OCI-LY1 (cell line): ENCODE data around the gene SLC1A2.

ENCODE experiments used
- H2AFZ ChIP-seq: fragments of 200-600 bp; sonication (generic), shearing (Covaris generic); 2 replicates; pipeline ENCODE4 v1.6.0; 2014; ENCODE audit warnings: antibody characterized with exemption, mild to moderate bottlenecking, low read length
- H3F3A ChIP-seq: fragments of 200-600 bp; sonication (generic), shearing (Covaris generic); 2 replicates; pipeline ENCODE4 v1.6.0; 2014; ENCODE audit warnings: mild to moderate bottlenecking, antibody characterized with exemption, low read length, moderate library complexity; ENCODE audit not compliant: insufficient read depth
- H3K27ac ChIP-seq: fragments of 200-600 bp; sonication (generic); 2 replicates; pipeline ENCODE4 v1.5.1; 2014; ENCODE audit warnings: low read length, mixed run types, mild to moderate bottlenecking, low read depth; ENCODE audit not compliant: poor library complexity, severe bottlenecking
- H3K27me3 ChIP-seq: fragments of 200-600 bp; sonication (generic); 2 replicates; pipeline ENCODE4 v1.6.0; 2014; ENCODE audit warnings: antibody characterized with exemption, mild to moderate bottlenecking, low read length, moderate library complexity; ENCODE audit not compliant: insufficient read depth
- H3K36me3 ChIP-seq: fragments of 200-600 bp; sonication (generic); 2 replicates; pipeline ENCODE4 v1.6.1; 2014; ENCODE audit warnings: mild to moderate bottlenecking, antibody characterized with exemption, low read length, moderate library complexity, mixed read lengths; ENCODE audit not compliant: insufficient read depth
- H3K4me1 ChIP-seq: fragments of 200-600 bp; sonication (generic); 2 replicates; pipeline ENCODE4 v1.5.1; 2014; ENCODE audit warnings: mild to moderate bottlenecking, low read length, moderate library complexity; ENCODE audit not compliant: insufficient read depth, severe bottlenecking
- H3K4me2 ChIP-seq: fragments of 200-600 bp; sonication (generic), shearing (Covaris generic); 2 replicates; pipeline ENCODE4 v1.6.1; 2014; ENCODE audit warnings: low read length
- H3K4me3 ChIP-seq: fragments of 200-600 bp; sonication (generic); 2 replicates; pipeline ENCODE4 v1.5.1; 2014; ENCODE audit warnings: low read length, low read depth, mild to moderate bottlenecking, mixed read lengths; ENCODE audit not compliant: poor library complexity, severe bottlenecking
- H3K79me2 ChIP-seq: fragments of 200-600 bp; shearing (Covaris generic); 2 replicates; pipeline ENCODE4 v1.6.1; 2016; ENCODE audit warnings: mixed run types, low read length, mixed read lengths; ENCODE audit not compliant: insufficient read depth
- H3K9ac ChIP-seq: fragments of 200-600 bp; sonication (generic), shearing (Covaris generic); 2 replicates; pipeline ENCODE4 v1.6.1; 2014; ENCODE audit warnings: mild to moderate bottlenecking, low read length, mixed read lengths
- H3K9me2 ChIP-seq: fragments of 200-600 bp; sonication (generic), shearing (Covaris generic); 2 replicates; pipeline ENCODE4 v1.6.1; 2014; ENCODE audit warnings: low read depth, mild to moderate bottlenecking, low read length, mixed read lengths
- H3K9me3 ChIP-seq: fragments of 200-600 bp; shearing (Covaris generic); 2 replicates; pipeline ENCODE4 v1.6.1; 2014; ENCODE audit warnings: low read length, mixed read lengths
- H4K20me1 ChIP-seq: fragments of 200-600 bp; sonication (generic), shearing (Covaris generic); 2 replicates; pipeline ENCODE4 v1.6.0; 2016; ENCODE audit warnings: mild to moderate bottlenecking, low read length; ENCODE audit not compliant: insufficient read depth
- CTCF ChIP-seq: fragments of 200-600 bp; sonication (generic), shearing (Covaris generic); IDR thresholded peaks from 2 replicates; pipeline ENCODE4 v1.5.1; 2017; ENCODE audit warnings: mild to moderate bottlenecking, antibody characterized with exemption, low read length, moderate library complexity, mixed read lengths
- EZH2 ChIP-seq: fragments of 200-600 bp; sonication (generic), shearing (Covaris generic); IDR thresholded peaks from 2 replicates; pipeline ENCODE4 v1.8.0; 2017; ENCODE audit warnings: borderline replicate concordance, mixed run types, mild to moderate bottlenecking, antibody characterized with exemption, low read length, moderate library complexity, mixed read lengths

Gene SLC1A2

GRCh38 chr11:35295751-35296150, 123.6 kb downstream of the SLC1A2 start:
- no peaks in the 10 kb centered on the region for H4K20me1 ChIP-seq

GRCh38 chr11:35293699-35294098, 125.7 kb downstream of the SLC1A2 start:
- Histone ChIP-seq H3K9ac (no peak overlapping the region), H3K27me3 (no peaks in the 10 kb centered on the region), H2AFZ (no peak overlapping the region), H3K36me3 (no peaks in the 10 kb centered on the region), H3K27ac (no peak overlapping the region), H3K4me3 (no peak overlapping the region), H3K4me1 (no peaks in the 10 kb centered on the region), H3K9me3 (no peaks in the 10 kb centered on the region), H3F3A (no peaks in the 10 kb centered on the region), H3K4me2 (no peak overlapping the region), H4K20me1 (no peaks in the 10 kb centered on the region), H3K9me2 (no peaks in the 10 kb centered on the region), H3K79me2 (no peaks in the 10 kb centered on the region)
- no peak for TF ChIP-seq CTCF

More at GRCh38 chr11:35295751-35296150, 123.6 kb downstream of the SLC1A2 start:
- no peaks in the 10 kb centered on the region for H3K79me2 ChIP-seq
- no peak overlapping the region for H3K4me3 ChIP-seq
- no peaks in the 10 kb centered on the region for H3F3A ChIP-seq
- H3K4me2 ChIP-seq, result no peak overlapping the region
- TF ChIP-seq EZH2 (no peak), CTCF (no peak)
- H2AFZ ChIP-seq, result no peak overlapping the region
- H3K9me3 ChIP-seq, result no peaks in the 10 kb centered on the region
- H3K4me1 ChIP-seq, result no peaks in the 10 kb centered on the region
- no peaks in the 10 kb centered on the region for H3K9me2 ChIP-seq
- no peak overlapping the region for H3K9ac ChIP-seq
- no peaks in the 10 kb centered on the region for H3K36me3 ChIP-seq
- no peak overlapping the region for H3K27ac ChIP-seq
- H3K27me3 ChIP-seq, result no peaks in the 10 kb centered on the region

- Histone ChIP-seq H3K9me2 (no peaks in the 10 kb centered on the region), H2AFZ (no peak overlapping the region), H3K4me2 (no peak overlapping the region), H3K9me3 (no peaks in the 10 kb centered on the region), H3K4me1 (no peaks in the 10 kb centered on the region), H3K79me2 (no peaks in the 10 kb centered on the region), H4K20me1 (no peaks in the 10 kb centered on the region), H3K36me3 (no peaks in the 10 kb centered on the region), H3F3A (no peaks in the 10 kb centered on the region), H3K27ac (no peak overlapping the region), H3K4me3 (no peak overlapping the region), H3K27me3 (no peaks in the 10 kb centered on the region), H3K9ac (no peak overlapping the region)
- TF ChIP-seq CTCF, result no peak
- TF ChIP-seq EZH2, result no peak
Observed at GRCh38 chr11:35293035-35293434, 126.3 kb downstream of the SLC1A2 start.
